ENCODE measurements around the gene SGCB.
"Not testable (repeated sequence)": the region's sequence is repeated elsewhere in the genome, so short reads cannot be mapped to it uniquely, and the experiment has no call there.

SGCB gene

DNA sequence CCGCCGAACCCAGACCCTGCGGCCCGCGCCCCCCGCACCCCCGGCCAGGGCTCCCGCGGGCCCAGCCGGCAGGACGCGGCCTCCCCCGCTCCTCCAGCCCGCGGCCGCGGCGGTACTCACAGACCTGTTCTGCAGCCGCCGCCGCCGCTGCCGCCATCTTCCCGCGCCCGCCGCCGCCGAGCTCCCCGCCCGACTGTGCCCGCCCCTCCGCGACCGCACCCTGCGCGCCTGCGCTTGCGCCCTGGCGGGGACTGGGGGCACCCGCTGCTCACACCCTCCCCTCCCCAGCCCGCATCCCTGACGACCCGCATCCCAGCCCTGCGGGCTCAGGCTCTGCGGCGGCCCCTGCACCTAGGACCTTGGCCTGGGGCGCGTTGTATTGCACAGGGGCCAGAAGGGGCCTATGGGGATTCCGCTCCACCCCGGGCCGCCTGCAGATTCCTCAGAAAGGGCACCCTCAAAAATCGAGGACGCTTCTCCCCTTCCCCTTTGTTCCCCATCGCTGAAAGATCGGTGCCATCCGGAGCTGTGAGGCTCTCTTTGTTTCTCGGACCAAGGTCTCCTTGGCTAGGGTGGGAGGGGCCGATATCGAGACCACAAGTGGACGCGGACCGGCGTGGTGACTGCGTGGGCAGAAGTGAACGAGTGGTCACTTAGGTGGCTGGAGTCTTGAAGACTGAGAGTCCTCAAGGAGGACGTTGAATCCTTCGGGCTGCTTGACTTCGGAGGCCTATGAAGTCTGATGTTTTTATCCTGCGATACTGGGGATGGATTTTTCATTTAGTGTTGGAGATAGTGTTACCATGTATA is at the start of gene SGCB:
Gene SGCB, minus strand, starts transcription at position 197 of the 810 bp plus-strand sequence. Its CDS starts 40 bp downstream, at position 157.
- peak; percentile 54 to 65 for DNase-seq (ENCODE audit: low read depth in 2 of 2)

DNA sequence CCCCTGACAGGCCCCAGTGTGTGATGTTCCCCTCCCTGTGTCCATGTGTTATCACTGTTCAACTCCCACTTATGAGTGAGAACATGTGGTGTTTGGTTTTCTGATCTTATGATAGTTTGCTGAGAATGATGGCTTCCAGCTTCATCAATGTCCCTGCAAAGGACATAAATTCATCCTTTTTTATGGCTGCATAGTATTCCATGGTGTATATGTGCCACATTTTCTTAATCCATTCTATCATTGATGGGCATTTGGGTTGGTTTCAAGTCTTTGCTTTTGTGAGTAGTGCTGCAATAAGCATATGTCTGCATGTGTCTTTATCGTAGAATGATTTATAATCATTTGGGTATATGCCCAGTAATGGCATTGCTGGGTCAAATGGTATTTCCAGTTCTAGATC is 48.3 kb upstream of the SGCB start:
- DNase-seq (ENCODE audit: low read depth in 2 of 2): not testable (repeated sequence)

DNA sequence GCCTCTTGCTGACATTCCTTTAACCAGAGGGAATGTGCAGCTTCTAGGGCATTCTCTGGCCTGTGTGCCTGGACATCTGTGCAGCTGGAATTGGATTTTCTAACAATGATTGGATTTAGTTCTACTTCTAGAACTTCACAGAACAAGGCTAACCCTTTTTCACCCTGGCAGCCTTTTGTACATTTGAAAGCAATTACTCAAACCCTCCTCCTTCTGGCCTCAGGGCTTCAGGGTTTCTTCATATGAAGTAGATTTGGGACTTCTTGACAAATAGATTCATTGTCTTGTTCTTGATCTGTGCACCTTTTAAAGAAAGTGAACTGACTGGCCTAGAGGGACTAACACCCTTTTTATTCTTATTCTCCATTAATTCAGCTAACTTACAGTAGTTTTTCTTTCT is 43.1 kb upstream of the SGCB start:
- no peak for DNase-seq (ENCODE audit: low read depth in 2 of 2)

DNA sequence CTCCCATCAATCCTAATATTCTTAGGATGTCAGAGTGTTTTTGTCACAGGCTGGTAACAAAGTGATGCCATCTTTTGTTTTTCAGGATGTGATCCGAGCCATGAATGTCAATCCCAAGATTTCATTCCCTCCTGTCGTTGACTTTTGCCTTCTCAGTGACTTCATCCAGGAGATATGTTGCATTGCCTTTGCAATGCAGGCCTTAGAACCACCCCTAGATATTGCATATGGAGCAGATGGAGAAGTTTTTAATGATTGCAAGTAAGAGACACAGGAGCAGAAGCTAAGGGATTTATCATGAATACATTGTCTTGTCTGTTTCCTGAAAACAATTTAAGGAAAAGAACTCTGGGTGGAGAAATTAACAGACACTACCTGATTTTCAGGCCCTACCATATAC is 41.6 kb upstream of the SGCB start:
- no peak for DNase-seq (ENCODE audit: low read depth in 2 of 2)

DNA sequence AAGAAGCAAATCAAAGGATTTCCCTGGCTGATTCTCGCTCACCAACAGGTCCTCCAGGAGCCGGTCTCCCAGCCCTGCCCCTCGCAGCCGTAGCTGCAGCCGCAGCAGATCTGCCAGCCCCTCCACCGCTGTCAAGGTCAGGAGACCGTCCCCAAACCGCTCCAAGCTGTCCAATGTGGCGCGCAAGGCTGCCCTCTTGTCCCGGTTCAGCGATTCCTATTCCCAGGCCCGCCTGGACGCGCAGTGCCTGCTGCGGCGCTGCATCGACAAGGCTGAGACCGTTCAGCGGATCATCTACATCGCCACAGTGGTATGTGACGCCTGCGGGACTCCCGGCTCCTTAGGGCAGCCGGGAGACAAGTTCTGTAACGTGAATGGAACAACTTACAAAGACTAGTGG is 38.6 kb upstream of the SGCB start:
- DNase-seq (ENCODE audit: low read depth in 2 of 2): no peak

DNA sequence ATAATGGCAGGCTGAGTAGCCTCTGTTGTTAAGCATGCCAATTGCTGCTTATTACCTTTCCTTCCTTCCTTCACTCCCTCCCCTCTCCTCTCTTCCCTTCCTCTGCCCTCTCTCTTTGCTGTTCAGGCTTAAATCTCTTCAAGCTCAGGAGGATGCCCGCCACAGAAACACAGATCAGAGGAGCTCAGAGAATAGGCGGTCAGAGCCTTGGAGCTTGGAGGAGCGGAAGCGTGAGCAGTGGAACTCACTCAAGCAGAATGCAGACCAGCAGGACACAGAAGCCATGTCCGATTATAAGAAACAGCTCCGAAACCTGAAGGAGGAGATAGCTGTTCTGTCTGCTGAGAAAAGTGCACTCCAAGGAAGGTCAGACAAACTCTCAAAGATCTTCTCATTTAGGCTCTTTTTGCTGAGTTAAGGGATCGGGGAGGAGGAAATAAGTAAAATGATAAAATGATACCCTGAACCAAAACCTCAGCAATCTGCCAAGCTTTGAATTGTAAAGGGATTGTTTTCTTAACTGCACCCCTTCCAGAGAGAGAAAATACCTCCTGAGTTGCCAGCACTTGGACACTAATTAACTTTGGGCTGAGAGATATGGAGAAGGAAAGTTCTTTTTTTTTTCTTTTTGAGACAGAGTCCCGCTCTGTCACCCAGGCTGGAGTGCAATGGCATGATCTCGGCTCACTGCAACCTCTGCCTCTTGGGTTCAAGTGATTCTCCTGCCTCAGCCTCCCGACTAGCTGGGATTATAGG is 33.9 kb upstream of the SGCB start:
- no peak for DNase-seq (ENCODE audit: low read depth in 2 of 2)

DNA sequence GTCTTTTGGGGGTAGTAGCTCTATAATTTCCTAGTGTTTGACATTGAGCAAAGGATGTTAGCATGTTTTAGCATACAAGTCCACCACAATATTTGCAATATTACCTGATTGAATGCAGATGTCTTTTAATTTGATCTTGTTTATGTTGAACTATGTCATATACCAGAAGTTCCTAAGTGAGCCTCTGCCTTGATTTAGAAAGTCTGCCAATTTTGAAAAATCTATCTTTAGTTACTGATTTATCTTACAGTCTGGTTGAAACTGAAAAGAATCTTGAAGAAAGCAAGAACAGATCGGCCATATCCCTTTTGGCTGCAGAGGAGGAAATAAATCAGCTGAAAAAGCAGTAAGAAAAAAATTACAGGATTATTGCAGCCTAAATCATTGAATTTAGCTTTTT is 31.5 kb upstream of the SGCB start:
- no peak for DNase-seq (ENCODE audit: low read depth in 2 of 2)

- DNase-seq (ENCODE audit: low read depth in 2 of 2): no peak
These were observed 21.3 kb upstream of the SGCB start for GRCh38 chr4:52059372-52059771.

DNA sequence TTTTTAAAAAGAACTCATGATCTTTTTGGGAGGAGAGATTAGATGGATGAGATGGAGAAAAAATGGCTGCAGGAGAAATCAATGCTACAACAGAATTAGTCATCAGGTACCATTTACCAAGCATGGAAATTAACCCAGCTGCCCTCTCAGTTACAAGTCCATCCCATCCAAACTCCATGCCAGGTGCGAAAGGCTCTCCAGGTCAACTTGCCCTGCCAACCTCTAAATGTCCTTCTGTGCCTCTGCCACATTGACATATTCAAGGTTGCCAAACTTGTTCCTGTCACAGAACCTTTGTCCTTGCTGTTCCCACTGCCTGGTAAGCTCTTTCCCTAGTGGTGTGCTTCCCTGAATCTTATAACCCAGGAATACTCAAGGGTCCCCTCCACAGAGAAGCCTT is 20.2 kb upstream of the SGCB start:
- DNase-seq (ENCODE audit: low read depth in 2 of 2): no peak

- no peak for DNase-seq (ENCODE audit: low read depth in 2 of 2)
These were observed 19.1 kb upstream of the SGCB start for GRCh38 chr4:52057196-52057595.

DNA sequence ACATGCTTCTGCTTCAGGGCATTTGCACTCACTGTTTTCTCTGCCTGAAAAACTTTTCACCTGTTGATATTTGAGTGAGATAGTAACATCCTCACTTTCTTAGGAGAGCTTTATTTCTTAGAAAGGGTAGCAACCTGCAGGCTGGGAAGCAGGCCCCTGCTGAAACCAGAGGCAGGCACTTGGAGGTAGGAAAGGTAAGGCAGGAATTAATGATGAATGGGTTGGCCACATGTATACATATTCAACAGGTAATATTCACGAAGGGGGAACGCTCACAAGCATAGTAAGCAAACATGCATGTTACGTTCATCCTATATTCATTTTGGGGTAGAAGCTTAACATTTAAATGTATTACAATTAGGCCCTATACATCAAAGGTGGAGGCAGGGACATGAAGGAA is 16.2 kb upstream of the SGCB start:
- DNase-seq (ENCODE audit: low read depth in 2 of 2): no peak

DNA sequence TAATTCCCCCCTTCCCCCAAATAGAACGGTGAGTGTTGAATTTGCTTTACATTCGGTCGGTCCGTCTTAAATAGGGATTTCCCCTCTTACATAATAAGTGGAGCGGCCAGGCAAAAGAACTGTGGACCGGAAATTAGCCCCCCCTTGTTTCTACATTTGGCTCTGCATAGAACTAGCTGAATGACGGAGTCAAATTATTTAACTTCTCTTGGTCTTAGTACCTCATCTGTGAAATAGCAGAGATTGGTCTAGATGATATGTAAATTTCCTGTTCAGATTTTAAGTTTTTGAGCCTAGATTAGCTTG is 14.3 kb upstream of the SGCB start:
- no peak for DNase-seq (ENCODE audit: low read depth in 2 of 2)

DNA sequence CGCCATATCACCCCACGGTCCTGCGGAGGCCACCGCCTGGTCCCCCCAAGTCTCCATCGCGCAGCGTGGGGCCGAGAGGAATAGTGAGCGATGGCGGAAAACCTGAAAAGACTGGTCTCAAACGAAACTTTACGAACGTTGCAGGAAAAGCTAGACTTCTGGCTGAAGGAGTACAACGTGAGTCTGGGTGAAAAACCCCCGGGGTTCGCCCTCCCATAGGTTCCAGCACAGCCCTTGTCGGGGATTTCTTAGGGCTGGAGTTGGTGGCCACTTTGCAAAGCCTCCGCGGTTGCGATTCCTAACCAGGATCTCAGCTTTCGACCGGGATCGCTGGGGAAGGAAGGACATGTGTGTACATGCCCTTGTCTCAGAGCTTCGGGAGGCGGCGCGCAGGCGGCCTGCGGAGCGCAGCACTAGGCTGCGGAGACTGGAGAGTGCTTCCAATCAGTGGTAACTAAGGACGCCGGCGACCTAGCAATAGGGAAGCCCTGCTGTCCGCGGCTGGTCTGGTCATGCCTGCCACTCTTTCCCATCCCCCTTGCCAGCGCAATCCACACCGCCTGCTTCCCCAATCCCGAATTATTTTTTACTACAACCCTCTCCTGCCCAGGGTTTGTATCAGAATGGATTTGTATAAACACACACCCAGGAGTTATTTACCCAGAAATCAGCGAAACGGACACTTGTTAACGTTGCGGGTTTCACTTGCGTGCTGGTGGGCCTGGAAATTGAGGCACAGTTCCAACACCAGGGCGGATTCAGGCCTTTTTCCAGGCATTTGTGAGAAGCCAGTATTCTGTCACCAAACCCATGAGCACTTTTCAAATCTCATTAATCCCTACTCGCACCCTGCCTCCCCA is 13.7 kb upstream of the SGCB start:
- DNase-seq (ENCODE audit: low read depth in 2 of 2): no peak

DNA sequence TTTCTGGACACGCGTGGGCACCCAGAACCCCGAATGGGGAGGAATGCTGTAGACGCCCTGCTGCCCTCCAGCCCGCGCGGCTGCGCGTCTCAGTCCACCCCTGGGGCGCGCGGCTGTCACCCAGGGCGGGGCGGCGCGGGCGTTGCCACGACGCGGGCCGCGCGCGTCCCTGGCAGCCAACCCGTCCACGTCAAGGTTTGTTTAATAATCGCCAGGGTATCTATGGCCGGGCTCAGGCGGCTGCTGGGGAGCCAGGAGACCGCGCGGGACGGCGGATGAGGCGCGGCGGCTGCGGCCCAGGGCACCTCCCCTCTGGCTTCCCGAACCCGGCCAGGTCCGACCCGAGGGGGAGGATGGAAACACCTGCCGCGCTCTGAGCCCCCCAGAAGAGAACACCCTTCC is 13.1 kb upstream of the SGCB start, which contains the start of gene SPATA18:
Gene SPATA18, plus strand, starts transcription at position 92 of the 402 bp plus-strand sequence. CDS start 401 bp downstream, outside the sequence.
- DNase-seq (ENCODE audit: low read depth in 2 of 2): no peak

DNA sequence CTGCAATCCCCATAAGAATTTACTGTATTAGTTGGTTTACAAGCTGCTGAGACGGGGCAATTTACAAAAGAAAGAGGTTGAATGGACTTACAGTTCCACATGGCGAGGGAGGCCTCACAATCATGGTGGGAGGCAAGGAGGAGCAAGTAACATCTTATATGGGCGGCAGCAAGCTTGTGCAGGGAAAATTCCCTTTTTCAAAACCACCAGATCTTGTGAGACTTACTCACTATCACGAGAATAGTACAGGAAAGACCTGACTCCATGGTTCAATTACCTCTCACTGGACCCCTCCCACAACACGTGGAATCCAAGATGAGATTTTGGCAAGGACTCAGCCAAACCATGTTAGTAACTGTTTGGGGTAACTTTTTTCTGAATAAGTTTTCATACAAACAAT is 11.2 kb upstream of the SGCB start:
- no peak for DNase-seq (ENCODE audit: low read depth in 2 of 2)

- DNase-seq (ENCODE audit: low read depth in 2 of 2): no peak
These were observed 6.9 kb upstream of the SGCB start for GRCh38 chr4:52045028-52045427.

- DNase-seq (ENCODE audit: low read depth in 2 of 2): no peak
These were observed 403 bp downstream of the SGCB start for GRCh38 chr4:52037689-52038102.

- DNase-seq (ENCODE audit: low read depth in 2 of 2): no peak
These were observed 1.1 kb downstream of the SGCB start for GRCh38 chr4:52036886-52037530.

DNA sequence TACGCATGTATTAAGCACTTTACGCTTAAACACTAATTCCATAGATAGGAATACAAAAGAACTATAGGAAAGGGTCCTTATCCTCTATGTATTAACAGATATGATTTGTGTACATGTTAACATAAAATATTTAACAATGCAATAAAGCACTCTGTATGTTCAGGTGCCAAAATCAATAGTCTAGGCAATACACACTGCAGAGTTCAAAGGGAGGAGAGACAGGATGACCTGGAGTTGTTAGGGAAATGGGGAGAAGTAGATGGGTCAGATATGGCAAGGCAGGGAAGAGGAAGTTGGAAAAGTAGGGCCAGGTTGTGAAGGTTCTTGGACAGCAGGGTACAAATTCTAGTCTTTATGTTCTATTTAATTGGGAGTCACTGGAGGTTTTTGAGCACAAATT is 2.9 kb downstream of the SGCB start:
- no peak for DNase-seq (ENCODE audit: low read depth in 2 of 2)

DNA sequence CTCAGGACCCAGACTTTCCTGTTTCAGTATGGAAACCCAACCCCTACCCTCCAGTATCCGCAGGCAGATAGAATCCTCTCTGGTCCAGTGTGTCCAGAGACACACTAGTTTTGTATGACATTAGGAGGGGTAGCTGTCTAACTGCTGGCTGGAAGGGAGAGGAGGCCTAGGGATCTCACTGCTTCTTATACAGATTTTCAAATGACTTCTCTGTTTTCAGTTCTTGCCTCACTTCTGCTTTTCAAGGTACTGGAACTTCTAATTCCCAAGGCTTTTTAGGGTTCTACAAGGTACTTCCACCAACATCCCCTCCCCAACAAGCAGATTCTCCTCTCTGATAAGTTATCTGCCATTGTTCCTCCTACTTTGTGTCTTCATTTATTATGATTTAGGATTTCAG is 6.1 kb downstream of the SGCB start:
- no peak for DNase-seq (ENCODE audit: low read depth in 2 of 2)

DNA sequence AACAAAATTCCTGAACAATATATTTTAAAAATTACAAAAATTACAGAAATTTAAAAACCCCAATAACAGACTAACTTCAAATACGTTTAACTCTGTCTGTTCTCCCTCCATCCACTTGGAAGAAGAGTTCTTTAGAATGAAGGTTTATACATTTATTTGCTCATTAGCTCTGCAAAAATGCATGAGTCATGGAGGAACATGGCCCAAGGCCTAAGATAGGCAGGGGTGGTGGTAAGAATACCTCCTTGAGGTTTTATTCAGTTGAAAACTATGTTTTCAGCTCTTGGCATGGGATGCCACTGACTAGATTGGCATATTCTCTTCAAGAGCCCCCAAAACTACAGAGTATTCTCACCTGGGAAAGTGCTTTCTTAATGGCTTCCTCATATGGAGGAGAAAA is 9.1 kb downstream of the SGCB start:
- DNase-seq (ENCODE audit: low read depth in 2 of 2): no peak

All from stimulated activated CD4-positive, alpha-beta T cell treated with anti-CD3 and anti-CD28 coated beads, Interleukin-12 subunit alpha, Interleukin-12 subunit beta, amount 100 ng/mL, for 24 hours (primary cell).